GM08714 (cell line): Measurements from ENCODE around the gene CES4A.
"Not testable (repeated sequence)": the region's sequence is repeated elsewhere in the genome, so short reads cannot be mapped to it uniquely, and the experiment has no call there.

Experiments used
- H3K4me3 ChIP-seq: fragments of 200-500 bp; sonication (Bioruptor generic); 2 replicates; pipeline ENCODE4 v1.5.1; 2014; ENCODE audit warnings: mild to moderate bottlenecking, low read length, inconsistent platforms
- ZNF274 ChIP-seq: IDR thresholded peaks from 2 replicates; pipeline ENCODE4 v1.6.1; 2012; ENCODE audit warnings: mild to moderate bottlenecking, low read depth, low read length

The CES4A gene

GRCh38 chr16:66950971-66951790 lies 37.2 kb upstream of the CES4A start:
- no peak for TF ChIP-seq ZNF274

GRCh38 chr16:66952430-66953110 lies 35.8 kb upstream of the CES4A start:
- no peak for TF ChIP-seq ZNF274
- H3K4me3 ChIP-seq, result no peak overlapping the region

More at GRCh38 chr16:66950971-66951790, 37.2 kb upstream of the CES4A start:
- no peak overlapping the region for H3K4me3 ChIP-seq

- TF ChIP-seq ZNF274, result no peak
- no peak overlapping the region for H3K4me3 ChIP-seq
Measured at GRCh38 chr16:66953462-66954096, 34.8 kb upstream of the CES4A start.

GRCh38 chr16:66954097-66954659 lies 34.2 kb upstream of the CES4A start:
- H3K4me3 ChIP-seq, result no peak overlapping the region

GRCh38 chr16:66955363-66956153 lies 32.8 kb upstream of the CES4A start:
- H3K4me3 ChIP-seq, result not testable (repeated sequence)

More at GRCh38 chr16:66954097-66954659, 34.2 kb upstream of the CES4A start:
- TF ChIP-seq ZNF274, result no peak

GRCh38 chr16:66956154-66956457 lies 32.3 kb upstream of the CES4A start:
- H3K4me3 ChIP-seq, result not testable (repeated sequence)

- no peak overlapping the region for H3K4me3 ChIP-seq
- no peak for TF ChIP-seq ZNF274
Measured at GRCh38 chr16:66958857-66959703, 29.3 kb upstream of the CES4A start.

- no peak for TF ChIP-seq ZNF274
- H3K4me3 ChIP-seq, result no peak overlapping the region
Measured at GRCh38 chr16:66959704-66960161, 28.7 kb upstream of the CES4A start.

- no peak for TF ChIP-seq ZNF274
- no peak overlapping the region for H3K4me3 ChIP-seq
Measured at GRCh38 chr16:66960270-66960669, 28.1 kb upstream of the CES4A start.

GRCh38 chr16:66961065-66961744 lies 27.2 kb upstream of the CES4A start, which contains the start of gene CES3:
CES3 (plus strand) TSS chr16:66961266; CDS start chr16:66961308, 42 bp downstream.
- TF ChIP-seq ZNF274, result no peak
- H3K4me3 ChIP-seq, result no peak within 1 kb of the TSS

- no peak for TF ChIP-seq ZNF274
Measured at GRCh38 chr16:66961914-66962313, 26.5 kb upstream of the CES4A start.

GRCh38 chr16:66964049-66964448 lies 24.3 kb upstream of the CES4A start:
- H3K4me3 ChIP-seq, result no peak overlapping the region
- no peak for TF ChIP-seq ZNF274

More at GRCh38 chr16:66961914-66962313, 26.5 kb upstream of the CES4A start:
- H3K4me3 ChIP-seq, result no peak overlapping the region

- no peak overlapping the region for H3K4me3 ChIP-seq
- TF ChIP-seq ZNF274, result no peak
Measured at GRCh38 chr16:66968847-66969246, 19.5 kb upstream of the CES4A start.
